Spleen (tissue), 11 donors: ENCODE results near the gene EFCC1. TPM values are rescaled to one million over a fixed set of nuclear protein-coding genes. Genes with fewer than 3 reads are reported as not detected.
"Not testable (repeated sequence)": the region's sequence is repeated elsewhere in the genome, so short reads cannot be mapped to it uniquely, and the experiment has no call there.

Experiments used
- DNase-seq: peaks from one replicate; pipeline ENCODE4 v3.0.0-alpha.2; 2020
- H3K27ac ChIP-seq, 8 donors: fragments of 200-600 bp; sonication (generic) in 7 of 8; 1 replicate in 4 of 8; 2 replicates in 4 of 8; pipeline versions ENCODE4 v1.5.0 to v1.8.0; 2016 to 2021; ENCODE audit warnings: inconsistent platforms in 4 of 8, mild to moderate bottlenecking in 4 of 8, moderate library complexity in 1 of 8
- H3K27me3 ChIP-seq, 7 donors: fragments of 200-600 bp; sonication (generic) in 6 of 7; replicated peaks in 1 of 7; 1 replicate in 4 of 7; 2 replicates in 3 of 7; pipeline versions ENCODE4 v1.5.0 to v1.8.0; 2016 to 2021; ENCODE audit warnings: inconsistent platforms in 3 of 7, mild to moderate bottlenecking in 1 of 7
- H3K36me3 ChIP-seq, 6 donors: fragments of 200-600 bp; sonication (generic) in 5 of 6; 1 replicate in 4 of 6; 2 replicates in 2 of 6; pipeline versions ENCODE4 v1.5.0 to v1.8.0; 2016 to 2021; ENCODE audit warnings: inconsistent platforms in 2 of 6
- H3K4me1 ChIP-seq, 6 donors: fragments of 200-600 bp; sonication (generic) in 5 of 6; 1 replicate in 3 of 6; 2 replicates in 3 of 6; pipeline versions ENCODE4 v1.5.0 to v1.8.0; 2016 to 2021; ENCODE audit warnings: inconsistent platforms in 3 of 6
- H3K4me3 ChIP-seq, 8 donors: fragments of 200-600 bp; sonication (generic) in 7 of 8; 1 replicate in 4 of 8; 2 replicates in 4 of 8; pipeline versions ENCODE4 v1.5.0 to v1.8.0; 2016 to 2021; ENCODE audit warnings: inconsistent platforms in 4 of 8, mild to moderate bottlenecking in 4 of 8, moderate library complexity in 2 of 8
- H3K9me3 ChIP-seq, 8 donors: fragments of 200-600 bp; sonication (generic) in 7 of 8; 1 replicate in 4 of 8; 2 replicates in 4 of 8; pipeline versions ENCODE4 v1.5.0 to v1.8.0; 2016 to 2021; ENCODE audit warnings: inconsistent platforms in 4 of 8
- CTCF ChIP-seq, 11 experiments: fragments of 200-600 bp in 7 of 11; fragments of 450-650 bp in 4 of 11; sonication (generic) in 4 of 11; IDR thresholded peaks in 8 of 11; conservative IDR thresholded peaks in 3 of 11; 1 replicate in 7 of 11; 2 replicates in 4 of 11; pipeline versions ENCODE4 v1.4.0 to v1.8.0; 2016 to 2021; ENCODE audit warnings: antibody characterized with exemption in 11 of 11, inconsistent platforms in 4 of 11, mild to moderate bottlenecking in 1 of 11
- POLR2A ChIP-seq, 3 donors: fragments of 450-650 bp; IDR thresholded peaks; one replicate each; pipeline ENCODE4 v1.5.1; 2017; ENCODE audit warnings: antibody characterized with exemption in 3 of 3, mild to moderate bottlenecking in 1 of 3
- POLR2AphosphoS5 ChIP-seq, 3 donors: sonication (generic); formaldehyde crosslinking; IDR thresholded peaks; one replicate each; pipeline ENCODE4 v1.5.1; 2017; ENCODE audit warnings: antibody characterized with exemption in 3 of 3
- WGBS, 5 donors: extraction: QIAGEN DNeasy Blood & Tissue Kit in 3 of 5; methylation state at CpG; one replicate each; pipeline versions ENCODE4 v1.1.5 to v1.1.7; 2013 to 2018; 5-methylcytosine and 5-hydroxymethylcytosine counted together
- intact Hi-C: fragments of 100-400 bp; cut with DNase I; formaldehyde crosslinking; loops from one replicate; pipeline ENCODE4 v1.15.0; 2023; ENCODE audit warnings: low total_unique reads
- polyA plus RNA-seq, 3 donors: library from polyadenylated mRNA; stranded (reverse); fragments of 200-250 nt; gene quantifications; one replicate each; pipeline ENCODE4 v1.2.1, GENCODE V29; 2013
- total RNA-seq, 7 donors: library from RNA; depleted of rRNA in 3 of 7; stranded (reverse); fragments of >200 nt in 3 of 7; fragmentation: NEBNext Ultra II Directional in 4 of 7; extraction: Animal tissue kit (Norgen Biotek cat#: 25700) in 4 of 7; gene quantifications; one replicate each; pipeline versions ENCODE4 v1.1.0 to v1.2.1, GENCODE V29; 2016 to 2021
- donor health status: healthy with polysubstance abuse.
- donor health status: DM: no; HTN: no; CAD: no; lungs with moderate emphysema.
- donor health status: DM: no; HTN: no; CAD: no.
- donor health status: Bipolar disorder and iron deficiency.
- donor health status: healthy.
- donor health status: DM: no; HTN: no; CAD: no.
- donor health status: DM: yes; HTN: yes; CAD: no.

EFCC1 gene
- total and polyA plus RNA-seq, 10 donors: 2.0 to 11.2 (median 8.1) TPM

- 89 to 95% (median 92%) methylated on average over 8 to 15 of the region's 15 CpGs for WGBS, 5 donors
- TF ChIP-seq CTCF (IDR thresholded peaks at IDR 0.05 in 8 of 11, conservative IDR thresholded peaks at IDR 0.05 in 3 of 11) (no peak), POLR2A (IDR thresholded peaks at IDR 0.05) (no peak), POLR2AphosphoS5 (IDR thresholded peaks at IDR 0.05) (no peak)
- H3K27ac ChIP-seq: no peak overlapping the region
- DNase-seq: peak; percentile 55
- peaks cover 0 to 32% (median 20%) of the 10 kb centered on the region in 6 donors for H3K4me1 ChIP-seq
- H3K4me3 ChIP-seq: no peak overlapping the region
- H3K27me3 ChIP-seq: peaks cover 0 to 31% (median 0%) of the 10 kb centered on the region in 7 donors
- intact Hi-C loops: no loop called here
- no peaks in the 10 kb centered on the region for H3K36me3 ChIP-seq
- peaks cover 0 to 3% (median 0%) of the 10 kb centered on the region in 8 donors for H3K9me3 ChIP-seq
These were observed 62.9 kb downstream of the EFCC1 start for GRCh38 chr3:129063841-129064482.

GRCh38 chr3:129065016-129065719 lies 64.1 kb downstream of the EFCC1 start:
- peak; percentile 33 for DNase-seq
- intact Hi-C loops: no loop called here
- no peak overlapping the region for H3K27ac ChIP-seq
- peaks cover 0 to 22% (median 0%) of the 10 kb centered on the region in 7 donors for H3K27me3 ChIP-seq
- 84 to 93% (median 89%) methylated on average over 14 of the region's 14 CpGs for WGBS, 5 donors
- peaks cover 0 to 32% (median 22%) of the 10 kb centered on the region in 6 donors for H3K4me1 ChIP-seq
- H3K4me3 ChIP-seq: no peak overlapping the region
- H3K9me3 ChIP-seq: peaks cover 0 to 9% (median 2%) of the 10 kb centered on the region in 8 donors
- no peaks in the 10 kb centered on the region for H3K36me3 ChIP-seq
- TF ChIP-seq CTCF (IDR thresholded peaks at IDR 0.05 in 8 of 11, conservative IDR thresholded peaks at IDR 0.05 in 3 of 11) (no peak), POLR2A (IDR thresholded peaks at IDR 0.05) (no peak), POLR2AphosphoS5 (IDR thresholded peaks at IDR 0.05) (no peak)

GRCh38 chr3:129065720-129066073 lies 64.6 kb downstream of the EFCC1 start:
- Histone ChIP-seq H3K36me3 (no peaks in the 10 kb centered on the region), H3K27ac (no peak overlapping the region), H3K4me3 (no peak overlapping the region), H3K4me1 (peaks cover 0 to 32% (median 19%) of the 10 kb centered on the region in 6 donors), H3K9me3 (peaks cover 0 to 9% (median 2%) of the 10 kb centered on the region in 8 donors), H3K27me3 (peaks cover 0 to 17% (median 0%) of the 10 kb centered on the region in 7 donors)
- DNase-seq: peak; percentile 15
- WGBS, 5 donors: 75 to 88% (median 85%) methylated on average over 4 of the region's 4 CpGs
- TF ChIP-seq CTCF (IDR thresholded peaks at IDR 0.05 in 8 of 11, conservative IDR thresholded peaks at IDR 0.05 in 3 of 11) (no peak), POLR2AphosphoS5 (IDR thresholded peaks at IDR 0.05) (no peak), POLR2A (IDR thresholded peaks at IDR 0.05) (no peak)
- intact Hi-C loops: no loop called here

GRCh38 chr3:129067719-129068118 lies 66.6 kb downstream of the EFCC1 start:
- intact Hi-C loops, H3K36me3 ChIP-seq, H3K9me3 ChIP-seq, H3K27ac ChIP-seq: not testable (repeated sequence)
- peak; percentile 21 for DNase-seq
- WGBS, 5 donors: 88 to 96% (median 92%) methylated on average over 6 to 7 of the region's 7 CpGs
- H3K27me3 ChIP-seq: peaks cover 0 to 13% (median 0%) of the 10 kb centered on the region in 7 donors
- peaks cover 0 to 33% (median 20%) of the 10 kb centered on the region in 6 donors for H3K4me1 ChIP-seq
- peak overlapping the region in 1 of 8 donors; percentile 61 for H3K4me3 ChIP-seq
